Activated T-helper 2 cell treated with anti-CD3 and anti-CD28 coated beads, Interferon-gamma antibody, Interleukin-2, Interleukin-4, amounts not matched to agents 10 μg/mL and 5 μg/mL and 100 μg/mL, durations not matched to agents 14 hours and 24 hours and 36 hours (primary cell): ENCODE data around the gene ADGRV1. TPM values are rescaled to one million over a fixed set of nuclear protein-coding genes. Genes with fewer than 3 reads are reported as not detected.
"Not testable (repeated sequence)": the region's sequence is repeated elsewhere in the genome, so short reads cannot be mapped to it uniquely, and the experiment has no call there.

ENCODE experiments used
- DNase-seq: peaks from one replicate; pipeline ENCODE4 v3.0.0; 2021; ENCODE audit warnings: low spot score
- H3K27ac Mint-ChIP-seq: one replicate; pipeline ENCODE4 v1.8.0; 2021; ENCODE audit warnings: mixed read lengths
- H3K27me3 Mint-ChIP-seq: one replicate; pipeline ENCODE4 v1.8.0; 2021; ENCODE audit warnings: low read depth, mixed read lengths
- H3K36me3 Mint-ChIP-seq: one replicate; pipeline ENCODE4 v1.8.0; 2021; ENCODE audit warnings: low read depth, mixed read lengths
- H3K4me1 Mint-ChIP-seq: one replicate; pipeline ENCODE4 v1.8.0; 2021; ENCODE audit warnings: low read depth, mixed read lengths
- H3K4me3 Mint-ChIP-seq: one replicate; pipeline ENCODE4 v1.8.0; 2021; ENCODE audit warnings: low read depth, mild to moderate bottlenecking, moderate library complexity, mixed read lengths
- H3K9me3 Mint-ChIP-seq: one replicate; pipeline ENCODE4 v1.8.0; 2021; ENCODE audit warnings: mixed read lengths
- intact Hi-C: fragments of 100-400 bp; cut with micrococcal nuclease; formaldehyde crosslinking; loops from one replicate; pipeline ENCODE4 v1.15.1; 2023
- total RNA-seq: library from RNA; stranded (reverse); gene quantifications from 2 replicates; pipeline ENCODE4 v1.2.3, GENCODE V29; 2022

Gene ADGRV1
- total RNA-seq, 1 donor from 2014 or later = 12.4 TPM

DNA sequence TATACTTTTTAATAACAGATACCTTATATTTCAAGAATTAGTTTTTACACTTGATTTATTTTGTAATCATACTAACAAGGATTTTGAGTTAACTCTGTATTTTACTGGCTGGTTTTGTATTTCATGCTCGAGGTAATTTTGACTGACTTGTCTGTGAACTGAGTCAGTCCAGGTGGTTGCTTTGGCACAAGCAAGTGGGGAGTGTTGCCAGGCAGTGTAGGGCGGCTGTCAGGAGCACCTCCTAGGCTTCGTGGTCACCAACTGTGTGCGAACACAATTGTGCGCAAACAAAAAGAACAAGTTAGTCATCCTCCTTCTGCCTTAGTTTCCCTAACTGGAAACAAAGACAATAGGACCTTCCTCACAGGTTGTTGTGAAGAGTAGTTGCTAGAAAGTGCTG lies 286.3 kb downstream of the ADGRV1 start:
- Mint-ChIP-seq H3K9me3 (no peaks in the 10 kb centered on the region), H3K4me3 (no peak overlapping the region), H3K27me3 (peaks cover 28% of the 10 kb centered on the region), H3K36me3 (no peaks in the 10 kb centered on the region), H3K4me1 (peaks cover 6% of the 10 kb centered on the region), H3K27ac (no peak overlapping the region)
- no peak for DNase-seq
- intact Hi-C loops = no loop called here

DNA sequence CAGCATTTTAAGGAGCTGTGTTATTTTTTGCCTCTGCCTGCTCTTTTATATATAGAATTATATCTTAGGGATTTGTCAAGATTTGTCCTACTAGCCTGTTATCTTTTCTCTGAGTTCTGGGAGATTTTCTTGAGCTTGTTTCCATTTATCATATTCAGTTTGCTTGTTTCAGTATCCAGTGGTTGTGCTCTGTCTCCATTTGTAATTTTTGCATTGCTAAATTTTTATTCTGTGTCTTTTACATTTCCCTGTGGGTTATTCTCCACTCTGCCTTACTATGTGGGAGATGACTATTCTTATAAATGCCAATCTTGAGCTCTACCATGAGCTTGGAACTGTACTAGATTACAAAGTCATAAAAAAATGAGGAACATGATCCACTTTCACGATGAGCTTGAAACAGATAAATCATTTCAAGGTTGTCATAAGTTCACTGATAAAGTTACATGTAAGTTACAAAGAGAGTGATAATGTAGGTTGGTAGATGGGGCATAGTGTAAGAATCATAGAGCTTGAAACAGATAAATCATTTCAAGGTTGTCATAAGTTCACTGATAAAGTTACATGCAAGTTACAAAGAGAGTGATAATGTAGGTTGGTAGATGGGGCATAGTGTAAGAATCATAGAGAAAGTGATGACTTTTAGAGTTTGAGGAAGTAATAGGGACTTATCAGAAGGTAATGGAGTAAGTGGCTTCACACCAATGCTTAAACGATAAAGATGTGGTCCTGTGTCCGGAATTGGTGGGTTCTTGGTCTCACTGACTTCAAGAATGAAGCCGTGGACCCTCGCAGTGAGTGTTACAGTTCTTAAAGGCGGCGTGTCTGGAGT lies 287.3 kb downstream of the ADGRV1 start:
- intact Hi-C loops = no loop called here
- H3K27ac Mint-ChIP-seq = no peak overlapping the region
- no peaks in the 10 kb centered on the region for H3K36me3 Mint-ChIP-seq
- DNase-seq = no peak
- H3K9me3 Mint-ChIP-seq = no peaks in the 10 kb centered on the region
- H3K4me3 Mint-ChIP-seq = no peak overlapping the region
- peaks cover 6% of the 10 kb centered on the region for H3K4me1 Mint-ChIP-seq
- H3K27me3 Mint-ChIP-seq = peaks cover 22% of the 10 kb centered on the region

DNA sequence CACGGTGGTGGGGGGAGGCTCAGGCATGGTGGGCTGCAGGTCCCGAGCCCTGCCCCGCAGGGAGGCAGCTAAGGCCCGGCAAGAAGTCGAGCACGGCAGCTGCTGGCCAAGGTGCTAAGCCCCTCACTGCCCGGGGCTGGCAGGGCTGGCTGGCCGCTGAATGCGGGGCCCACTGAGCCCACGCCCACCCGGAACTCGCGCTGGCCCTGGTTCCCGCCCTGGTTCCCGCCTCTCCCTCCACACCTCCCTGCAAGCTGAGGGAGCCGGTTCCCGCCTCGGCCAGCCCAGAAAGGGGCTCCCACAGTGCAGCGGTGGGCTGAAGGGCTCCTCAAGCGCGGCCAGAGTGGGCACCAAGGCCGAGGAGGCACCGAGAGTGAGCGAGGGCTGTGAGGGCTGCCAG lies 289.0 kb downstream of the ADGRV1 start:
- H3K4me3 Mint-ChIP-seq, intact Hi-C loops, DNase-seq, H3K36me3 Mint-ChIP-seq, H3K9me3 Mint-ChIP-seq, H3K4me1 Mint-ChIP-seq, H3K27ac Mint-ChIP-seq: not testable (repeated sequence)
- H3K27me3 Mint-ChIP-seq = peaks cover 23% of the 10 kb centered on the region

DNA sequence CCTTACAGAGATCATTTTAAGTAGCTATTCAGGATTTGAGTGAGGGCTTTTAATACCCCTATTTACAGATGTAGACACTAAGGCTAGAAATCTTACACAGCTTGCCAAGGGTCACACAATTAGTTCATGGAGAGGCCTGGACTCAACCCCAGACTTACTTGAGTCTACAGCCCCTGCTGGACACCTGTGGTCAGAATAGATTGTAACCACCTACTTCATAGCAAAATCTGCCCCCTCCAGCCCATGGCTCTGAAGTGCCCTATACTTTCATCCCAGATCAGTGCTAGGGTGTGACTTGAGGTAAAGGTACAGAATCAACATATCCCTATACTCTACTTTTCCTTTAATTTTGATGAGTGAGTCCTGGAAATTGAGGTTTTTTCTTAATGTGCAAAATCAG lies 291.3 kb downstream of the ADGRV1 start:
- Mint-ChIP-seq H3K4me3 (no peak overlapping the region), H3K27me3 (peaks cover 16% of the 10 kb centered on the region), H3K9me3 (no peaks in the 10 kb centered on the region), H3K27ac (no peak overlapping the region), H3K4me1 (no peaks in the 10 kb centered on the region), H3K36me3 (no peaks in the 10 kb centered on the region)
- intact Hi-C loops = no loop called here
- no peak for DNase-seq

DNA sequence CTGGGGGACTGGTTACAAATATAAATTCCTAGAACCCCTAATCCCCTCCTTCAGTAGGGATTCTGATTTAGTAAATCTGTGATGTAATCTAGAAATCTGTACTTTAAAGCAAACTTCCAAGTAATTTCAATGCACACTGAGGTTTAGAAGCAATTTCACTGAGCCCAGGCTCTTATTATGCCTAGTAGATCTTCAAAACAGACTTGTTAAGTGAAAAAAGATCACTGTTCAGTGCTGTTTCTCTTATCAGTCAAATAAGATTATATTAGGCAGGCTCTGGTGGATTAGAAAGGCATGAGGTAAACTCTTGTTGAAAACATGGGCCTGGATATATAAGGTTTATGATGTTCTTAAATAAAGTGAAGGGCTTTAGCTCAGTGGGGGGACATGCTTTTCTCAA lies 293.9 kb downstream of the ADGRV1 start:
- DNase-seq = no peak
- no peaks in the 10 kb centered on the region for H3K36me3 Mint-ChIP-seq
- peaks cover 4% of the 10 kb centered on the region for H3K27me3 Mint-ChIP-seq
- H3K4me3 Mint-ChIP-seq = no peak overlapping the region
- no peak overlapping the region for H3K27ac Mint-ChIP-seq
- H3K4me1 Mint-ChIP-seq = no peaks in the 10 kb centered on the region
- intact Hi-C loops = no loop called here
- no peaks in the 10 kb centered on the region for H3K9me3 Mint-ChIP-seq

DNA sequence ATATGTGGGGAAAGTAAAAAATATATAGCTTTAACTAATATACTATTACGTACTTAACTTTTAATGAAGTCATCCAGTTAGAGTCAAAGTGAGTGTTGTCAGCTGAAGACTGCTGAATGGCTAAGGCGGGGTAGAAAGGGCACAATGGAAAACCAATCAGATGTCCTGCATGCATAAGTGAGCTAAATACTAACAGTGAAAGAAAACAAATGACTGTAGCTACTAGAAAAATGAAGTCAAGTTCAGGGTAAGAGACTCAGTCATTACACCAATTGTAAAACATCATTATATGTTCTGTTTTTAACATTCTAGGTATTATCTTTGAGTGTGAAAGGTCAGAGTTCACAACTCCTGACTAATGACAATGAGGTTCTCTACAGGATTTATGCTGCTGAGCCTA lies 295.2 kb downstream of the ADGRV1 start:
- peaks cover 4% of the 10 kb centered on the region for H3K27me3 Mint-ChIP-seq
- H3K27ac Mint-ChIP-seq = no peak overlapping the region
- no peaks in the 10 kb centered on the region for H3K4me1 Mint-ChIP-seq
- DNase-seq = no peak
- no peaks in the 10 kb centered on the region for H3K36me3 Mint-ChIP-seq
- intact Hi-C loops = no loop called here
- no peak overlapping the region for H3K4me3 Mint-ChIP-seq
- H3K9me3 Mint-ChIP-seq = no peaks in the 10 kb centered on the region

DNA sequence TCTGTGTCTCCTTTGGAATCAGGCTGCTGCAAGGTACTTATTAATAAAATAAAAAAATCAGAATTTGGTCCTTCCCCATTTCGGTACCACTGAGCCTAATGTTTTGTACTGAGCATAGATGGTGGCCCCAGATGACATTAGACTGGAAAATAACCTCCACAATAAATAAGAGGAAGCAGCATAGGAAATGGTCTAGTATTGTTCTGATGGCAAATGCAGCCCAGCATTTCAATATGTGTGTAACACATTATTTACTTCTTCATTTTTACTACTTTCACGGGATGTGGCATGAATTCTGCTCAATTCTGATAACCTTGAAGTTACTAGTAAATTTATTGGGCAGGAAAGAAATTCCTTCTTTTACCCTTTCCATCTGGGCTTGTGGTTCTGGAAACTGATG lies 295.6 kb downstream of the ADGRV1 start:
- no peaks in the 10 kb centered on the region for H3K36me3 Mint-ChIP-seq

DNA sequence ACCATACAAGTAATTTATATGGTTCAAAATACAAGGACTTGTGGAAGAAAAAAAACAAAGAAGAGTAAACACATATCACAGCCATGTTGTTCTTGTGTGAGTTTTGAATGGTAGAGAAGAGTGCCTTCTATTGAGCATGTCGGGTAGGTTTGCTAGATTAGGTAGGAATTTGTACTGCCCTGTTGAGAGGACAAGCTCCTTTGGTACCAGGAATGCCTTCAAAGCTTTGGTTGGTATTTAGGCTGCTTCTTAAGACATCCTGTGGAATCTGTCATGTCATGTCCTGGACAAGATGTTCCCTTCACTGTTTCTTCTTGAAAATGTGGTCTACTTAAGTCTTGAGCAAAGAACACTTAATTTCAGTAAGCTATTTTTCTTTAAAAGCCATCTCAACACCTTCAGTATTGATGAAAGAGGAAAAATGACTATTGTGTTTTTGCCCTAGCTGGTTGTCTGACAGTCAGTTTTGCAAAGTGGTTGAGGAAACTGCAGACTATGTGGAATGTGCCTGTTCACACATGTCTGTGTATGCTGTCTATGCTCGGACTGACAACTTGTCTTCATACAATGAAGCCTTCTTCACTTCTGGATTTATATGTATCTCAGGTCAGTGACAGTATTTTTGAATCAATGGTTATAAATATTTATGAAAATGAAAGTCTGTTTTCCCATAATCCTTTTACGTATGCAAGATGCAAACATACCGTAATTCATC lies 296.9 kb downstream of the ADGRV1 start:
- no peak overlapping the region for H3K27ac Mint-ChIP-seq
- intact Hi-C loops = no loop called here
- peaks cover 4% of the 10 kb centered on the region for H3K27me3 Mint-ChIP-seq
- H3K36me3 Mint-ChIP-seq = no peaks in the 10 kb centered on the region
- no peak for DNase-seq
- H3K4me1 Mint-ChIP-seq = no peaks in the 10 kb centered on the region
- H3K4me3 Mint-ChIP-seq = no peak overlapping the region
- no peaks in the 10 kb centered on the region for H3K9me3 Mint-ChIP-seq

More for the DNA sequence above, 295.6 kb downstream of the ADGRV1 start:
- DNase-seq = no peak
- H3K4me1 Mint-ChIP-seq = no peaks in the 10 kb centered on the region
- H3K4me3 Mint-ChIP-seq = no peak overlapping the region
- no peaks in the 10 kb centered on the region for H3K9me3 Mint-ChIP-seq
- intact Hi-C loops = no loop called here
- peaks cover 4% of the 10 kb centered on the region for H3K27me3 Mint-ChIP-seq
- no peak overlapping the region for H3K27ac Mint-ChIP-seq

DNA sequence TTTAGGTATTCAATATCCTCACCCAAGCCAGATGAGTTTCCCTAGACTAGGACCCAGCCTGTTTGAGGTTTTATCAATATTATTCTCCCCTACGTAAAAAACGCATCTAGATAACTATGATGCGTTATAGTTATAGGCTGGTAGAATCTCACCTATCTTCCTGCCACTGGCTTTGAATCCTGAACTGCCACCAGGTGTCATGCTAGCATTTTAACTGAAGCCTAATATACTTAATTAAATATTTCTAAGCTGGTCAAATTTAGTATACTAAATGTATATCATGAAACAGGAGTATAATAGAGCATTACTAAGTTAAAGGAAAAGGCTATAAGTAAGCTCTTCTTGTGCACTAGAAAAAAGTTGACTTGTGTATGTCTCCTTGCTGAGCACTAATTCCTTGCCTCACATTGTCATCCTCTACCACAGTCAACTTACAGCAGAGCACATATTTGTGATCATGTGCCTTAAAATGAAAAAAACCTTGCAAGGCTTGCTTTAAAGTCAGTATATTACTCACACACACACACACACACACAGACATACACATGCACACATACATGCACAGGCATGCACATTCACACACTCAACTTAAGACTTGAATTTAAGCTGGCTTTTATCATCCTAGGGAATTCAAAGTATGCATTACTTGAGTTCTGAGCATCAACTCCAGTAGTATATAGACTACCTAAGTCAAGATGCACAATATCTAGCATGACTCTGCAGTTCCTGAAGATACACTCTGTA lies 303.4 kb downstream of the ADGRV1 start:
- Mint-ChIP-seq H3K9me3 (no peaks in the 10 kb centered on the region), H3K4me3 (no peak overlapping the region), H3K27me3 (peaks cover 3% of the 10 kb centered on the region), H3K27ac (no peak overlapping the region), H3K4me1 (peaks cover 2% of the 10 kb centered on the region), H3K36me3 (no peaks in the 10 kb centered on the region)
- intact Hi-C loops = no loop called here
- no peak for DNase-seq

DNA sequence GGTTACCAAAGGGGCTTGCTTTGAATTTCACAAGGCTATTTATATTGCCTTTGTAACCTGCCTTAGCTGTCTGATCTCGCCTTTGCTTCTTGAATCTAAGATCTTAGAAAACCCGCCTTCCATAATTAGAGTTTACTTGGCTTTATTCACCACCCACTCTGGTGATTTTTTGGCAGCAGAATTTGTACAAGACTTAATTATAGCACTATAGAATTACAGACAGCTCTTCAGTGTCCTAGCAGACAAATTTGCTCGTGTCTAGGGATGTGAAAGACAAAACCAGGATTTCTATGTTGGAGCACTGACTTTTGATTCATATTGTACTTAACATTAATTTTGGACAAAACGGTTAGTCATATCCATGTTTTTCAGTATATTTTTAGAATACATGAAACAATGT lies 306.6 kb downstream of the ADGRV1 start:
- no peak for DNase-seq
- Mint-ChIP-seq H3K36me3 (no peaks in the 10 kb centered on the region), H3K27me3 (peaks cover 13% of the 10 kb centered on the region), H3K9me3 (no peaks in the 10 kb centered on the region), H3K27ac (no peak overlapping the region), H3K4me3 (no peak overlapping the region), H3K4me1 (peaks cover 7% of the 10 kb centered on the region)
- intact Hi-C loops = no loop called here

DNA sequence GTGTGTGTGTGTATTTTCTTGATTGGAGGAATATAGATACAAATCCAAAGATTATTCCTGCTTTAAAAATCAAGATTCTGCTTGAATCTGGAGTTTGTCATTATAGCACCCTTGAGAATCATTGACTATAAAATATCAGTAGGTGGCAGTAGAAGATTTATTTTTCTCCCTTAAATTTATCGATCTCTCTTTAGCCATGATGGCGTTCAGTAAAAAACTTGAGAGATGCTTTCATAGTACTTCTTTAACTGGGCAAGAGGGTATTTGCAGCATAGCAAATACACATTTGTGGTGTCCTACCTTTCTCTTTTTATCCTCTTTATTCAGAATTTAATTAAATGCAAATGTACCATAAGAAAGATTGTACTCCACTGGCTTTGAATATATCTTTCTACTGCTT lies 307.7 kb downstream of the ADGRV1 start:
- Mint-ChIP-seq H3K27ac (no peak overlapping the region), H3K27me3 (peaks cover 15% of the 10 kb centered on the region), H3K4me3 (no peak overlapping the region), H3K36me3 (no peaks in the 10 kb centered on the region), H3K4me1 (peaks cover 9% of the 10 kb centered on the region), H3K9me3 (no peaks in the 10 kb centered on the region)
- no peak for DNase-seq
- intact Hi-C loops = loop anchor here (1.0 to 2.0 kb wide), 4 partner anchors 234 to 553 kb away; no protein-coding TSS in a partner anchor

DNA sequence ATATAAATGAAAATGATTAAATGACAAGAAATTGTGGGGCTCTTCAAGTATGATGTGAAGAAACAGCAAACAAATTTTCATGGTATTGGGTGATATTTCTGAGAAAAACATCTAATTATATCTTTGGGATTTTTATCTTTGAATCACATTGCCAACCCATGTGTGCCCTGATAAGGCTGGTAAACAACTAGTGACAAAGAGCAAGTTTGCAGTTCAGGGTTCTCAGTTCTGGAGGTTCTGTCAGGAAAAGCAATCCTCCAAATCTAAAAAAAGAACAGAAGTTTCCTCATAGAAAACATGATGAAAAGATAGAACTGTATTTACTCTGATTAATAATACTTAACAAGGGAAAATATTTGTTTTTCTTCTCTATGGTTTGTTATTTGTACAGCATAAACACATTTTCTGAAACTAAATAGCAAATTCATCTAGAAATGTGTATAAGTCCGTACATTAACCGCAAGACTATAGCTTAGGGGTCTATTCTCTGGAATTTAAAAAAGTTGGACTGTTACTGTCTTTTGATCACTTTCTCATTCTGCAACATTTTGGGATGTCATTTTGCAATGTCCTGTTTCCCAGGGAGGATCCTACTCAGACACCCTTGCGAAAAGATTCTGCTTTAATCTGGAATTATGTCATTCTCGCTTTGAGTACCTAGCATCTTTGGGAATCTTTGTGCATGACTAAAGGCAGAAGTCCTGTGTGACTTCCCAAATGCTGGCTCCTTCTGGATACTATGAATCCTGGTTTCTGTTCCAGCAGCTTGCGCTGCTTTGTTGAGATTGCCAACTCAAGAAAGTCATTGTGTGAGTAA lies 308.5 kb downstream of the ADGRV1 start:
- Mint-ChIP-seq H3K27ac (no peak overlapping the region), H3K4me3 (no peak overlapping the region)

More for the DNA sequence above, 308.5 kb downstream of the ADGRV1 start:
- intact Hi-C loops = loop anchor here (1.0 to 2.0 kb wide), 4 partner anchors 234 to 552 kb away; no protein-coding TSS in a partner anchor
- DNase-seq = no peak
- no peaks in the 10 kb centered on the region for H3K36me3 Mint-ChIP-seq
- no peaks in the 10 kb centered on the region for H3K9me3 Mint-ChIP-seq
- peaks cover 15% of the 10 kb centered on the region for H3K27me3 Mint-ChIP-seq
- peaks cover 15% of the 10 kb centered on the region for H3K4me1 Mint-ChIP-seq
